Fibroblast of lung (primary cell): ENCODE data around the gene CLECL1. TPM values are rescaled to one million over a fixed set of nuclear protein-coding genes. Genes with fewer than 3 reads are reported as not detected.

Experiments
- DNase-seq, 2 donors: peaks; one replicate each; pipeline versions ENCODE4 v3.0.0 to v3.0.0-alpha.2; 2010; ENCODE audit warnings: low read depth in 2 of 2
- H2AFZ ChIP-seq: 2 replicates; pipeline ENCODE4 v1.5.1; 2012; ENCODE audit warnings: low read length, control low read depth, inconsistent platforms
- H3K27ac ChIP-seq: 2 replicates; pipeline ENCODE4 v1.5.1; 2011; ENCODE audit warnings: low read length, control low read depth; ENCODE audit not compliant: insufficient read depth
- H3K27me3 ChIP-seq: 2 replicates; pipeline ENCODE4 v1.5.1; 2011; ENCODE audit warnings: mild to moderate bottlenecking, low read length; ENCODE audit not compliant: control insufficient read depth, insufficient read depth
- H3K36me3 ChIP-seq: 2 replicates; pipeline ENCODE4 v1.5.1; 2011; ENCODE audit warnings: low read length; ENCODE audit not compliant: control insufficient read depth, insufficient read depth
- H3K4me1 ChIP-seq: 2 replicates; pipeline ENCODE4 v1.5.1; 2011; ENCODE audit warnings: low read length; ENCODE audit not compliant: control insufficient read depth, insufficient read depth; ENCODE audit errors: extremely low read depth
- H3K4me2 ChIP-seq: 2 replicates; pipeline ENCODE4 v1.5.1; 2011; ENCODE audit warnings: low read length, control low read depth; ENCODE audit not compliant: insufficient read depth; ENCODE audit errors: extremely low read depth
- H3K4me3 ChIP-seq, 4 experiments: fragments of 200-600 bp in 1 of 4; sonication (generic) in 1 of 4; replicated peaks in 1 of 4; 2 replicates each; pipeline ENCODE4 v1.5.1; 2011 to 2016; ENCODE audit warnings: low read length in 4 of 4, low read depth in 3 of 4, mild to moderate bottlenecking in 3 of 4, control low read depth in 2 of 4, inconsistent platforms in 1 of 4, mixed read lengths in 1 of 4; ENCODE audit not compliant: insufficient read depth in 1 of 4; ENCODE audit errors: control extremely low read depth in 1 of 4
- H3K79me2 ChIP-seq: 2 replicates; pipeline ENCODE4 v1.5.1; 2012; ENCODE audit warnings: mild to moderate bottlenecking, low read length, inconsistent platforms; ENCODE audit not compliant: control insufficient read depth, insufficient read depth
- H3K9ac ChIP-seq: 2 replicates; pipeline ENCODE4 v1.5.1; 2011; ENCODE audit warnings: mild to moderate bottlenecking, low read length, control low read depth; ENCODE audit not compliant: insufficient read depth
- H3K9me3 ChIP-seq: 2 replicates; pipeline ENCODE4 v1.5.1; 2012; ENCODE audit warnings: low read depth, low read length; ENCODE audit not compliant: control insufficient read depth, insufficient read depth
- H4K20me1 ChIP-seq: 2 replicates; pipeline ENCODE4 v1.5.1; 2011; ENCODE audit warnings: low read length; ENCODE audit not compliant: control insufficient read depth, insufficient read depth; ENCODE audit errors: extremely low read depth
- CTCF ChIP-seq, 2 donors: IDR thresholded peaks in 1 of 2; conservative IDR thresholded peaks in 1 of 2; 1 replicate in 1 of 2; 2 replicates in 1 of 2; pipeline ENCODE4 v1.5.1; 2011 to 2012; ENCODE audit warnings: low read length in 2 of 2, control low read depth in 1 of 2, inconsistent platforms in 1 of 2, low read depth in 1 of 2, mild to moderate bottlenecking in 1 of 2
- EZH2 ChIP-seq: IDR thresholded peaks from 2 replicates; pipeline ENCODE4 v1.5.1; 2012; ENCODE audit warnings: low read length, control low read depth, mild to moderate bottlenecking; ENCODE audit errors: missing control alignments
- polyA plus RNA-seq, 2 donors: library from polyadenylated mRNA; depleted of rRNA in 1 of 2; stranded (reverse) in 1 of 2; unstranded in 1 of 2; fragments of >200 nt; gene quantifications; 2 replicates each; pipeline ENCODE4 v1.2.1, GENCODE V29; 2011 to 2012; ENCODE audit warnings: missing spikeins in 1 of 2
- total RNA-seq: library from RNA; depleted of rRNA; stranded (reverse); fragments of >200 nt; gene quantifications from 2 replicates; pipeline ENCODE4 v1.2.1, GENCODE V29; 2014

CLECL1 gene
- total and polyA plus RNA-seq, 2 donors (not counting 1 experiment from before 2014, with no cell fraction given): not detected

GRCh38 chr12:9711664-9712063 is 21.2 kb downstream of the CLECL1 start:
- Histone ChIP-seq H3K4me3 (no peak overlapping the region), H2AFZ (no peak overlapping the region), H3K27ac (no peak overlapping the region), H3K27me3 (no peaks in the 10 kb centered on the region), H3K36me3 (no peaks in the 10 kb centered on the region), H3K9me3 (no peaks in the 10 kb centered on the region), H3K4me1 (no peaks in the 10 kb centered on the region), H3K9ac (no peak overlapping the region), H3K79me2 (no peaks in the 10 kb centered on the region), H4K20me1 (no peaks in the 10 kb centered on the region), H3K4me2 (no peak overlapping the region)
- DNase-seq: peak in 1 of 2 donors; percentile 31
- TF ChIP-seq CTCF (conservative IDR thresholded peaks at IDR 0.05 in 1 of 2, IDR thresholded peaks at IDR 0.05 in 1 of 2; ENCODE audit: low read depth in 1 of 2, low read length in 2 of 2): no peak
- TF ChIP-seq EZH2: no peak

- H3K9ac ChIP-seq: no peak overlapping the region
- no peaks in the 10 kb centered on the region for H4K20me1 ChIP-seq
- no peak for DNase-seq
- no peak overlapping the region for H2AFZ ChIP-seq
- H3K4me3 ChIP-seq: no peak overlapping the region
- H3K4me2 ChIP-seq: no peak overlapping the region
- H3K4me1 ChIP-seq: no peaks in the 10 kb centered on the region
- no peaks in the 10 kb centered on the region for H3K27me3 ChIP-seq
- TF ChIP-seq CTCF (conservative IDR thresholded peaks at IDR 0.05 in 1 of 2, IDR thresholded peaks at IDR 0.05 in 1 of 2; ENCODE audit: low read depth in 1 of 2, low read length in 2 of 2) (no peak), EZH2 (no peak)
- H3K79me2 ChIP-seq: no peaks in the 10 kb centered on the region
- H3K36me3 ChIP-seq: no peaks in the 10 kb centered on the region
- H3K9me3 ChIP-seq: no peaks in the 10 kb centered on the region
- H3K27ac ChIP-seq: no peak overlapping the region
Measured at GRCh38 chr12:9710584-9711375, 22.1 kb downstream of the CLECL1 start.

- no peaks in the 10 kb centered on the region for H3K79me2 ChIP-seq
- no peak overlapping the region for H3K9ac ChIP-seq
- no peak overlapping the region for H3K27ac ChIP-seq
- H3K27me3 ChIP-seq: no peaks in the 10 kb centered on the region
- no peaks in the 10 kb centered on the region for H4K20me1 ChIP-seq
- no peaks in the 10 kb centered on the region for H3K36me3 ChIP-seq
- no peaks in the 10 kb centered on the region for H3K4me1 ChIP-seq
- H3K9me3 ChIP-seq: no peaks in the 10 kb centered on the region
- H3K4me3 ChIP-seq: no peak overlapping the region
- no peak overlapping the region for H3K4me2 ChIP-seq
- no peak for TF ChIP-seq CTCF (conservative IDR thresholded peaks at IDR 0.05 in 1 of 2, IDR thresholded peaks at IDR 0.05 in 1 of 2; ENCODE audit: low read depth in 1 of 2, low read length in 2 of 2)
- TF ChIP-seq EZH2: no peak
- H2AFZ ChIP-seq: no peak overlapping the region
- no peak for DNase-seq
Measured at GRCh38 chr12:9708853-9709252, 24.0 kb downstream of the CLECL1 start.
